ENCODE results near the gene GUCY2C.

- TF ChIP-seq FOXM1 (IDR thresholded peaks at IDR 0.05; ENCODE audit: borderline replicate concordance, low read depth) (no peak), CEBPB (IDR thresholded peaks at IDR 0.05) (no peak), YY1 (IDR thresholded peaks at IDR 0.05; ENCODE audit: low read depth) (no peak), CREB1 (IDR thresholded peaks at IDR 0.05; ENCODE audit: low read depth) (no peak)
These were observed 2.2 kb downstream of the GUCY2C start for GRCh38 chr12:14694145-14694714.

Data from Ishikawa (cell line).